GM21423 (cell line): ENCODE measurements around the gene SIK2.

Experiments used
- ATAC-seq: cut with Tn5 transposase; IDR thresholded peaks from one replicate; pipeline ENCODE4 v1.9.1; 2021; ENCODE audit warnings: mild to moderate bottlenecking, moderate library complexity; ENCODE audit not compliant: unreplicated experiment

SIK2 gene

DNA sequence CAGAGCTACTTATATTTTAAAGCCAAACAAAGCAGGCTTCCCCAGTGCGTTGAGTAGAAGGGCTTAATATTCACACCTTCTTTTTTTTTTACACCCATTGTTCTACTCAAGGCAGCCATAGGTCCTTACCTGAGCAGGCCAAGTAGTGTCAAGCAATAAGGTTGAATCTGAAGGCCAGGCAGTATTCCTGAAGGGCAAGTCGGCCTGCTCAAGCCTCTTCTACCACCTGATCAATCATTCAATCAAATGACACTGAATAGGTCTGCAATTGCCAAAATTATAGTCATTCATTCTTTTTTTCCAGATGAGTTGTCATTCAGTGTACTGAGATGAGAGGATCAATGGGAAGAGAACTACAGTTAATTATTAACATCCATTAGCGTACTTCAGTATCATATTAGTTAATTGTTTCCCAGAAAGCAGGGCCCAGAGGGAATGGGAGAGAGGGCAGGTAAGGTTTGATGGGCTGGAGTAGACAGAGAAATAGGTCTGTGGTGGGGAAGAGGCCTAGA is 175.9 kb downstream of the SIK2 start:
- no peak for ATAC-seq

DNA sequence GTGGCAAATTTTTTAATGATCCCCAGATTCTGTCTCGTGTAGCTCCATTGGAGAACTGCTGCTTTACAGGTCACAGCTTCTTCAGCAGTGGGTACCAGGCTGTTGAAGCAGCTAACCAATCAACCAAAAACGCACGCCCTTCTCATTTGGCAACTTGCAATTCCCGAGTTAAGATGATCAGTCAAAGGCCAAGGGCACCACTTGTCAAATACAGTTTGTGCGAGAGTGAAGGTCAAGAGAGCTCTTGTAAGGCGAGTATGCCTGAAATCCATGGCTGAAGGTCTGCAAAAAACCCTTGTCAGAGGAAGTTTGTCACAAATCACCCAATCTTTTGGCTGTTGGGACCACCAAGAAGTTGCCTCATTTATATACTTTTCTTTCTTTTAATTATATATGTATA is 176.9 kb downstream of the SIK2 start:
- no peak for ATAC-seq
